Tongue (tissue), 2 donors: ENCODE data around the gene GLIPR2. TPM values are rescaled to one million over a fixed set of nuclear protein-coding genes. Genes with fewer than 3 reads are reported as not detected.
"Not testable (repeated sequence)": the region's sequence is repeated elsewhere in the genome, so short reads cannot be mapped to it uniquely, and the experiment has no call there.

Source experiments
- DNase-seq: peaks from one replicate; pipeline ENCODE4 v3.0.0-alpha.2; 2015
- total RNA-seq: library from RNA; depleted of rRNA; stranded (reverse); fragments of >200 nt; gene quantifications from one replicate; pipeline ENCODE4 v1.2.3, GENCODE V29; 2014

The GLIPR2 gene
- total RNA-seq, 1 donor from 2014 or later, result 49.3 TPM

DNA sequence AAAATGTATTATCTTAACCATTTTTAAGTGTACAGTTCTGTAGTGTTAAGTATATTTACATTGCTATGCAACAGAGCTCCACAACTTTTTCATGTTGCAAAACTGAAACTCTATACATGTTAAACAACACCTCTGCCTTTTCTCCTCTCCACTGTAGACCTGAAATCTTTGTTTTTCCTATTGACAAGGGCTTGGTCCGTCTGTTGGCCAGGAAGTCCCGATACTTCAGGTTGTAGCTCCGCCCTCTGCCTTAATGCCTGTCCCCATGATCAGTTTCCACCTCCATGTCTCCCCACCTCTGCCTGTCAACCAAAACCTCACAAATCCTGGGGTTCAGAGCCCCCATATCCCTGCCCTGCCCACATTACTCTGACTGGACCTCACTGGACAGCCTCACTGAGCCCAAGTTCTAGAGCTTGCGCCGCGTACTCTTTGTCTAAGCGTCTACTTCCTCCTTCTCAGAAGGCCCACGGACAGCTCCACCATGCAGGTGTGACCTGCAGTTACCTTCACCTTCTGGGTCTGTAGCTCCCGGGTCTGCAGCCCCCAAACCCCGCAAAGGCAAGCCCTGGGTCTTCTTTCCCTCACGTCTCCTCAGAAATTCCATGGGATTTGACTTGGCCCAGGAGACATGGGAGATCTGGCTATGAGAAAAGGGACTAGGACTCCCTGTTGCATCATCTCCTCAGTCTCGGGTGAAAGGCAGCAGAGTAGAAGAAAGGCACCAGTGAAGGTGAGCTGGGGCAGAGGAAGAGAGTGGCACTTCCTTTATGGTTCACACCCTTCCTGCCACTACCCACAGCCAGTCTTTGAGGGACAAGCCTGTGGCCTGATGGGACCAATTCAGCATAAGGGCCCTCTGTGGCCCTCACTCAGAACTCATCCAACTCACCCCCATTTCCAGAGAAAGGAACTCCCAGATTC is 8.0 kb downstream of the GLIPR2 start:
- no peak for DNase-seq

DNA sequence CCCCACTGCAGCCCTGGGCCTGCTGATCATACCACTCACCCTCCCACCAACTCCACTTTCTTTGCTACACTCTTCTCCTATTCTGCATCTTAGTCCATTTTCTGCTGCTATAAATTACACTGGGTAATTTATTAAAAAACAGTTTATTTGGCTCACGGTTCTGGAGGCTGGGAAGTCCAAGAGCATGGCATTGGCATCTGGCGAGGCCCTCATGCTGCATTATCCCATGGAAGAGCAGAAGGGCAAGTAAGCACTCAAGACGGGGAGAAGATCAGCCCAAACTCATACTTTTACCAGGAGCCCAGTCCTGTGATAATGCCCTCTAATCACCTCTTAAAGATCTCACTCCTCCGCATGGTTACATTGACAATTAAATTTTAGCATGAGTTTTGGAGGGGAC is 9.4 kb downstream of the GLIPR2 start:
- no peak for DNase-seq

DNA sequence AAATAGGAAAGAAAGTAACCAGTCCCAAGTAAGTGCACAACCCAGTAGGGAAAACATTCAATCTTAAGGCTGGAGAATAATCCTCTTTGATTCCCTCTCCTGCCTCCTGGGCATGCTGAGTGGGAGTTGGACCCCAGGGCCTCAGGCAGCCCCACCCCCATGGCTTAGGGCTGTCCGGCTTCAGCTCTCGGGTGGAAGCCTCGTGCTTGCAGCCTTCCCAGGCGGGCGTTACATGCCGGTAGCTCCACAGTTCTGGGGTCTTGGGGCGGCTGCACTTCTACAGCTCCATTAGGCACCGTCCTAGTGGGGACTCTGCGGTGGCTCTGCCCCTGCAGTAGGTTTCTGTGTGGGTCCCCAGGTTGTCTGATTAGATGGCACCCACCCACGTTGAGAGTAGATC is 10.1 kb downstream of the GLIPR2 start:
- no peak for DNase-seq

DNA sequence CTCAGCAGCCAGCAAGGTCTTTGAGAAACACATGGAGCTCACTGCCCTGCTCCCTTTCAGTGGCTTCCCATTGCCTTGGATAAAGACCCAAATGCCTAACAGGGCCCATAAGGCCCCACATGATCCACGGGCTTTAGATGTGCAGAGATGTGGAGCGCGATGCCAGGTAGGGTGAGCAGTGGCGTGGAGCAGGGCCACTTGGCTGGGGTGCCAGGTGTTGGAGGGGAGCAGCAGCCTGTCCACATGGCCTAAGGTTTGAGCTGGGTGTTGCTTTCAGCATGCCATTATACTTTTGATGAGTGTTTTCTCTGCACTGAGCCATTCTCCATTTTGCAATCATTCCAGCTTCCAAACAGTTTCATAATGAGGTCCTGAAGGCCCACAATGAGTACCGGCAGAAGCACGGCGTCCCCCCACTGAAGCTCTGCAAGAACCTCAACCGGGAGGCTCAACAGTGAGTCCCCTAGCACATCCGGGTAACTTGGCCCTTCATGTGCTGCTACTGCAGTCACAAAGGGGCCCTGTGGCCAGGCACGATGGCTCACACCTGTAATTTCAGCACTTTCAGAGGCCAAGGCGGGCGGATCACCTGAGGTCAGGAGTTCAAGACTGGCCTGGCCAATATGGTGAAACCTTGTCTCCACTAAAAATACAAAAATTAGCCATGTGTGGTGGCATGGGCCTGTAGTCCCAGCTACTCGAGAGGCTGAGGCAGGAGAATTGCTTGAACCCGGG is 11.1 kb downstream of the GLIPR2 start:
- no peak for DNase-seq

DNA sequence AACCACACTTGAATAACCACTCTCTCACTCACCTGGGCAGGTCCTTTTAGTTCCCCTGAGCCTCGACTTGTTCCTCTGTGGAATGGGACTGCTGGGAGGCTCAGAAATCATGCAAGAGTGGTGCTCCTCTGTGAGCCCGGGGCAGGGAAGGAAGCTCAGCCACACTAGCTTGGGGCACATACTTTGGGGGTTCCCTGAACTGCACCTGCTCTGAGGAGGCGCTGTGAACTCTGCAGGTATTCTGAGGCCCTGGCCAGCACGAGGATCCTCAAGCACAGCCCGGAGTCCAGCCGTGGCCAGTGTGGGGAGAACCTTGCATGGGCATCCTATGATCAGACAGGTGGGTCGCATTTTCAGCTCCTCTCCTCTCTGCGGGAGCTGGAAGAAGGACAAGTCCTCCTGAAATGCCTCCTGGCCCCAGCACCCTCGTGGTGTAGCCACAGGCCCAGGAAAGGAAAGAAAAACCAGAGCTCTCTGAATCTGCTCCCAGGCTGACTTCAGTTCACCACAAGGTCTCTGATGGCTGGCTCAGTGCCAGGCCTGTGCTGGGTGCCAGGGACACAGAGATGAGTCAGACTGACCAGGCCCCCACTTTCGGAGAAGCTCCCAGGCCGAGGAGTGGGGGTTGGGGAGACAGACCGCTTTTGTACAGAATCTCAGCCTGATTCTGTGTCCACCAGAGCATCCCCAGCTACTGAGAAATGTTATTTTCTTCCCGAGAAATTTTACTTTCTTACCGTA is 11.9 kb downstream of the GLIPR2 start:
- DNase-seq, result peak; percentile 85

GRCh38 chr9:36149197-36149596 is 12.7 kb downstream of the GLIPR2 start:
- DNase-seq, result no peak

GRCh38 chr9:36150574-36151315 is 14.2 kb downstream of the GLIPR2 start:
- DNase-seq, result no peak

GRCh38 chr9:36151316-36152210 is 15.0 kb downstream of the GLIPR2 start:
- DNase-seq, result no peak

DNA sequence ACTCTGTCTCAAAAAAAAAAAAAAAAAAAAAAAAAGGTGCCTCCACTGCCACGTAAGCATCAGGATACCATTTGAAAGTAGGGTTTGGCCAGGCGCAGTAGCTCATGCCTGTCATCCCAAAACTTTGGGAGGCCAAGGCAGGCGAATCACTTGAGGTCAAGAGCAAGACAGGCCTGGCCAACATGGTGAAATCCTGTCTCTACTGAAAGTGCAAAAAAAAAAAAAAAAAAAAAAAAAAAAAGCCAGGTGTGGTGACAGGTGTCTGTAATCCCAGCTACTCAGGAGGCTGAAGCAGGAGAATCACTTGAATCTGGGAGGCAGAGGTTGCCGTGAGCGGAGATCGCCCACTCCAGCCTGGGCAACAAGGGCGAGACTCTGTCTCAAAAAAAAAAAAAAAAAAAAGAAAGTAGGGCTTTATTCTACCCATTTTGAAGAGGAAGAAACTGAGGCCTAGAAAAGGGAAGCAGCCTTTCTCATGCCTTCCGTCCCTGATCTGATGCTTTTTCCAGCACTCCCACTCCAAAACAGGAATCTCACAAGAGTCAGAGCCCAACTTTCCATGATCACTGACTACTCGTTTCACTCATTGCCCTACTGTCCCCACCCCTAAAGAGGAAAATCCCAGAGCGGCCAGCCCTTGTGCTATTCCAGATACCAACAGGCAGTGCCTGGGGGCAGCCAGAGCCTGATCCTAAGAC is 16.4 kb downstream of the GLIPR2 start:
- DNase-seq, result no peak

- DNase-seq, result no peak
Measured at GRCh38 chr9:36153746-36154145, 17.2 kb downstream of the GLIPR2 start.

- peak; percentile 73 for DNase-seq
Measured at GRCh38 chr9:36154331-36154952, 17.9 kb downstream of the GLIPR2 start.

DNA sequence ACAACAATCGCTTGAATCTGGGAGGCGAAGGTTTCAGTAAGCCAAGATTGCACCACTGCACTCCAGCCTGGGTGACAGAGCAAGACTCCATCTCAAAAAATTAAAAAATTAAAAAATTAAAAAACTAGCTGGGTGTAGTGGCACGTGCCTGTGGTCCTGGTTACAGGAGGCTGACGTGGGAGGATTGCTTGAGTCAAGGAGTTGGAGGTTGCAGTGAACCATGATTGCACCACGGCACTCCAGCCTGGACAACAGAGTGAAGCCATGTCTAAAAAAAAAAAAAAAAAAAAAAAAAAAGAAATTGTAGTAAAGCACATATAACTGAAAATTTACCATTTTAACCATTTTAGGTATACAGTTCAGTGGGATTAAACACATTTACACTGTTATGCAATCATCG is 19.6 kb downstream of the GLIPR2 start:
- no peak for DNase-seq

GRCh38 chr9:36158122-36158521 is 21.6 kb downstream of the GLIPR2 start:
- peak; percentile 46 for DNase-seq

DNA sequence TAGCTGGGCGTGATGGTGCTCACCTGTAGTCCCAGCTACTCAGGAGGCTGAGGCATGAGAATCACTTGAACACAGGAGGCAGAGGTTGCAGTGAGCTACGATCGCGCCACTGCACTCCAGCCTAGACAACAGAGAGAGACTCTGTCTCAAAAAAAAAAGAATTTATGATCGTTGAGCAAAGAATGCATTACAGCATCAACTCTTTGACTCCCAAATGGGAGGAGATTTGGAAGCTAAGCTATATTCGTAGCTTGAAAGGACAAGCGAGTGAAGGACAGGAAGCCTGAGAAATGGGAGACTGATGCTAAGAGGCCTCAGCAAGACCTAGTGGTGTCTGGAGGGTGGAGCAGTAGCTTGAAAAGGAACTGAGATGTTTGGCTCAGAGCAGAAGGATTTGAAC is 22.4 kb downstream of the GLIPR2 start:
- peak; percentile 61 for DNase-seq

DNA sequence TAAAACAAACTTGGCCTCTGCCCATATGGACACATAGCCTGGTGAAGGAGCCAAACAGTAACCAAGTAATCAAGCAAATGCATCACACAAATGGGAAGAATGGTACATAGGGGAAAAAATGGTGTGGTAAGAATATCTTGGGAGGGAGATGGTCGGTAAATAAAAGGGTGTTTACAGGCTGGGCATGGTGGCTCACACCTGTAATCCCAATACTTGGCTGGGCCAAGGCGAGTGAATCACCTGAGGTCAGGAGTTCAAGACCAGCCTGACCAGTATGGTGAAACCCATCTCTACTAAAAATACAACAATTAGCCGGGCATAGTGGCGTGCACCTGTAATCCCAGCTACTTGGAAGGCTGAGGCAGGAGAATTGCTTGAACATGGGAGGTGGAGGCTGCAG is 23.0 kb downstream of the GLIPR2 start:
- DNase-seq, result not testable (repeated sequence)

- not testable (repeated sequence) for DNase-seq
Measured at GRCh38 chr9:36160126-36160525, 23.6 kb downstream of the GLIPR2 start.

DNA sequence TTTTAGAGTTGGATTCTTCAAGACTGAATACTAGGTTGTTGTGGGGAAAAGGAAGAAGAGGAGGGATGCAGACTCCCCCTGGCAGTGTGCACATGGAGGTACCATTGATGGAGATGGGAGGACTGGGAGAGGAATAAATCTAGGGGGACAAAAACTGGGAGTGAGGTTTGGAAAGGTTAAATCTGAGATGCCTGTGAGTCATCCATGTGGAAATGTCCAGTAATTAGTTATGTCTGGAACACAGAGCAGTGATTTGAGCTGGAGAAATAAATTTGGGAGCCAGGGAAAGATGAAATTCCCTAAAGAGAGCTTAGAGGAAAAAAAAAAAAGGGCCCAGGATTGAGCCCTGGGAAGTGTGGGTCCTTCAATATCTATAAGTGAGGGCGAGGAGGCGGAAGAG is 24.7 kb downstream of the GLIPR2 start:
- no peak for DNase-seq

DNA sequence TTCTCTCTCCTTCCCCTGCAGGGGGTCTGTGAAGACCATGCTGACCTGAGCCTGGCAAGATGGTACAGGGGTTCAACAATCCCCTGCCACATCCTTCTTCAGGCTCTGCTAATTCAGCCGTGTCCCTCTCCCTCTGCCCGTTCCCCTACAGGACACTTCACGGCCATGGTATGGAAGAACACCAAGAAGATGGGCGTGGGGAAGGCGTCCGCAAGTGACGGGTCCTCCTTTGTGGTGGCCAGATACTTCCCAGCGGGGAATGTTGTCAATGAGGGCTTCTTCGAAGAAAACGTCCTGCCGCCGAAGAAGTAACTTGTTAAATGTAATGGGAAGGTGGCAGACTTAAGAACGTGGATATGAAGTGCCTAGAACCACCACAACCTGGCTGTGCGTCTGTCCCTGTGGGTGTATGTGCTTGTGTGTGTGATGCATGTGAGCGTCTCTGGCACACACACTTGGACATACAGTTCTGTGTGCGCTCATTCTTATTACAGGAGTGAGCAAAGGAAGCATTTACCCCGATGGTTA is 25.7 kb downstream of the GLIPR2 start:
- DNase-seq, result no peak

DNA sequence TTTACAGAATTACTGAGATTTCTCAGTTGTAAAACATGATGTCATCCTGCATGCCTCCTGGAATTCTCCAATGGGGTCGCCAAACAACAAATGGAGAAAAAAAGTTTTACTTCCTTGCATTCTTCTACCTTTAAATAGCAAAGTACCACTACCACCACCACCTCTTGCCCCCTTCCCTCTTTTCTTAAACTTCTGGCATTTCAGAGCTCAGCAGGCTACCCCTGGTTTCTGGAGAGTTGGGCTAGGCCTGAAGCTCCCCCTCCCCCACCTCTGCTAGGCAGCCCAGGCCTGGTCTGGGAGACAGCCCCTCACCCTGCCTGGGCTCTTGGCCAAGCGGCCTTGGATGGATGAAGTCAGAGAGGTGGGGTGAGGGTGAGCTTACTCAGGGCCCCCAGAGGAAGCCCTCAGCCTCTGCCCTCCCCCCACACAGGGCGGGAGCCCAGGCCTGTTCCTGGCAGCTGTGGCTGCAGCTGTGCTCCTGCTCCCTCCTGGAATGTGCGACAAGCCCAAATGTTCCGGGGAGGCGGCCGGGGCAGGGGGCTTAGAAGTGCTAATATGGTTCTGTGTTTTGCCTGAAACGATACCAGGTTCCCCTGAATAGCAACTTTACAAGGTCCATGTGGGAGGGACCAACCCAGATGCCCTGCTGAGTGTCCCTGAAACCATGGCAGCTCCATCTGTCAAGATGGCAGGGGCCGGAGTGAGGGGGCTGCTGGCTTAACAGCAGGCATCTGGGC is 26.7 kb downstream of the GLIPR2 start:
- DNase-seq, result peak; percentile 99
